Lower leg skin (tissue), 3 donors: ENCODE data around the gene PTGS1.

Experiments used
- POLR2A ChIP-seq, 2 donors: fragments of 450-650 bp; IDR thresholded peaks; one replicate each; pipeline ENCODE4 v1.6.1; 2016 to 2017; ENCODE audit warnings: antibody characterized with exemption in 2 of 2, mild to moderate bottlenecking in 1 of 2, moderate library complexity in 1 of 2
- TF ChIP-seq, protein P1 (sequence below), 3 donors: fragments of 450-650 bp; IDR thresholded peaks; one replicate each; pipeline ENCODE4 v1.5.1; 2016; ENCODE audit warnings: antibody characterized with exemption in 3 of 3, mild to moderate bottlenecking in 3 of 3, moderate library complexity in 2 of 3

DNA sequence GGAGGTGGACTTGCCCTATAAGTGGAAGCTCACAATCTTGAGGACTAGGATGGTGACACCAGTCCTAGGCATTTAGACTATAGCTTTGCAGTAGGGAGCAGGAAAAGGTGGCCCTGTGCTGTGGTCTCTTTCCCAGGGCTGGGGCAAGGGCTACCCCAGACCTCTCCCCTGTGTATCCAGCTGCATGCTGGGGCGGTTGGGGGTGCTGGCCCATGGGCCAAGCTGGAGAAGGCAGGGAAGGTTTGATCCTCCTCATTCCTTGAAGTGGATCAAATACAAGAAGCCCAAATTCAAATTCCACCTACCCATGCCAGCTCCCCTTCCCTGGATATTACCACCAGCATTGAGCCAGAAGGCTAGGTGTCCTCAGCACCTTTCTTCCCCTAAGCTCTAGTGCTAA, 2.2 kb upstream of the PTGS1 start:
- TF ChIP-seq, protein P1, sequence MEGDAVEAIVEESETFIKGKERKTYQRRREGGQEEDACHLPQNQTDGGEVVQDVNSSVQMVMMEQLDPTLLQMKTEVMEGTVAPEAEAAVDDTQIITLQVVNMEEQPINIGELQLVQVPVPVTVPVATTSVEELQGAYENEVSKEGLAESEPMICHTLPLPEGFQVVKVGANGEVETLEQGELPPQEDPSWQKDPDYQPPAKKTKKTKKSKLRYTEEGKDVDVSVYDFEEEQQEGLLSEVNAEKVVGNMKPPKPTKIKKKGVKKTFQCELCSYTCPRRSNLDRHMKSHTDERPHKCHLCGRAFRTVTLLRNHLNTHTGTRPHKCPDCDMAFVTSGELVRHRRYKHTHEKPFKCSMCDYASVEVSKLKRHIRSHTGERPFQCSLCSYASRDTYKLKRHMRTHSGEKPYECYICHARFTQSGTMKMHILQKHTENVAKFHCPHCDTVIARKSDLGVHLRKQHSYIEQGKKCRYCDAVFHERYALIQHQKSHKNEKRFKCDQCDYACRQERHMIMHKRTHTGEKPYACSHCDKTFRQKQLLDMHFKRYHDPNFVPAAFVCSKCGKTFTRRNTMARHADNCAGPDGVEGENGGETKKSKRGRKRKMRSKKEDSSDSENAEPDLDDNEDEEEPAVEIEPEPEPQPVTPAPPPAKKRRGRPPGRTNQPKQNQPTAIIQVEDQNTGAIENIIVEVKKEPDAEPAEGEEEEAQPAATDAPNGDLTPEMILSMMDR (IDR thresholded peaks at IDR 0.05): no peak
- no peak for TF ChIP-seq POLR2A (IDR thresholded peaks at IDR 0.05)
